Gastroesophageal sphincter (tissue), 3 donors: ENCODE data around the gene SH3GL3.

ENCODE experiments used
- POLR2A ChIP-seq, 2 donors: fragments of 450-650 bp; IDR thresholded peaks; one replicate each; pipeline ENCODE4 v1.6.1; 2017; ENCODE audit warnings: antibody characterized with exemption in 2 of 2, mild to moderate bottlenecking in 2 of 2, moderate library complexity in 1 of 2
- TF ChIP-seq, protein P1 (sequence below), 4 experiments: fragments of 200-600 bp in 2 of 4; fragments of 450-650 bp in 2 of 4; sonication (generic) in 1 of 4; IDR thresholded peaks; one replicate each; pipeline ENCODE4 v1.5.1; 2017 to 2019; ENCODE audit warnings: antibody characterized with exemption in 4 of 4, mild to moderate bottlenecking in 2 of 4, moderate library complexity in 2 of 4

DNA sequence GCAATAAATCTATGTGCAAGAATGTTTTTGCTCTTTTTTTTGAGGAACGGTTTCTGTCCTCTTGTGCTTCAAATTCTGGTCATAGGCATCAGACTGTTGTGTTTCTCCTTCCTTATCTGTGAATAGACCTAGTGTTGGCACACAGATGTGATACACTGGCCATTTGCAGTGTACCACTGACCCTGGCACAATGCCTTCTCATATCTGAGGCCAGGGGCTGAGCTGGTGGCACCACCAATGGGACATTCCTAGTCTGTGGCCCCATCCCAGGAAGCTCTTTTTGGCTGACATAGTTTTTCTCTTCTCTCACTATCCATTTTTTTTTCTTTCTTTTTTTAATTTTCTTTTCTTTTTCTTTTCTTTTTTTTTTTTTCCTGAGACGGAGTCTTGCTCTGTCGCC, 40.4 kb downstream of the SH3GL3 start:
- no peak for TF ChIP-seq POLR2A (IDR thresholded peaks at IDR 0.05)
- TF ChIP-seq, protein P1, sequence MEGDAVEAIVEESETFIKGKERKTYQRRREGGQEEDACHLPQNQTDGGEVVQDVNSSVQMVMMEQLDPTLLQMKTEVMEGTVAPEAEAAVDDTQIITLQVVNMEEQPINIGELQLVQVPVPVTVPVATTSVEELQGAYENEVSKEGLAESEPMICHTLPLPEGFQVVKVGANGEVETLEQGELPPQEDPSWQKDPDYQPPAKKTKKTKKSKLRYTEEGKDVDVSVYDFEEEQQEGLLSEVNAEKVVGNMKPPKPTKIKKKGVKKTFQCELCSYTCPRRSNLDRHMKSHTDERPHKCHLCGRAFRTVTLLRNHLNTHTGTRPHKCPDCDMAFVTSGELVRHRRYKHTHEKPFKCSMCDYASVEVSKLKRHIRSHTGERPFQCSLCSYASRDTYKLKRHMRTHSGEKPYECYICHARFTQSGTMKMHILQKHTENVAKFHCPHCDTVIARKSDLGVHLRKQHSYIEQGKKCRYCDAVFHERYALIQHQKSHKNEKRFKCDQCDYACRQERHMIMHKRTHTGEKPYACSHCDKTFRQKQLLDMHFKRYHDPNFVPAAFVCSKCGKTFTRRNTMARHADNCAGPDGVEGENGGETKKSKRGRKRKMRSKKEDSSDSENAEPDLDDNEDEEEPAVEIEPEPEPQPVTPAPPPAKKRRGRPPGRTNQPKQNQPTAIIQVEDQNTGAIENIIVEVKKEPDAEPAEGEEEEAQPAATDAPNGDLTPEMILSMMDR (IDR thresholded peaks at IDR 0.05), result no peak
